Left renal pelvis (tissue), 4 donors: Measurements from ENCODE around the gene CXorf38. TPM values are rescaled to one million over a fixed set of nuclear protein-coding genes. Genes with fewer than 3 reads are reported as not detected.
A peak's percentile ranks its signal among the peaks of the same experiment; 100 is the strongest.

Experiments used
- DNase-seq, 4 donors: peaks; one replicate each; pipeline ENCODE4 v3.0.0-alpha.2; 2013; ENCODE audit warnings: low read depth in 4 of 4, low spot score in 3 of 4
- polyA plus RNA-seq, 4 donors: library from polyadenylated mRNA; unstranded; fragments of 120-200 nt; gene quantifications; one replicate each; pipeline ENCODE4 v1.2.1, GENCODE V29; 2013; ENCODE audit not compliant: insufficient read length in 4 of 4

The CXorf38 gene, protein sequence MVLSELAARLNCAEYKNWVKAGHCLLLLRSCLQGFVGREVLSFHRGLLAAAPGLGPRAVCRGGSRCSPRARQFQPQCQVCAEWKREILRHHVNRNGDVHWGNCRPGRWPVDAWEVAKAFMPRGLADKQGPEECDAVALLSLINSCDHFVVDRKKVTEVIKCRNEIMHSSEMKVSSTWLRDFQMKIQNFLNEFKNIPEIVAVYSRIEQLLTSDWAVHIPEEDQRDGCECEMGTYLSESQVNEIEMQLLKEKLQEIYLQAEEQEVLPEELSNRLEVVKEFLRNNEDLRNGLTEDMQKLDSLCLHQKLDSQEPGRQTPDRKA
- 10 to 100 TPM; 10.2 to 12.1 (median 11.2) TPM for polyA plus RNA-seq

DNA sequence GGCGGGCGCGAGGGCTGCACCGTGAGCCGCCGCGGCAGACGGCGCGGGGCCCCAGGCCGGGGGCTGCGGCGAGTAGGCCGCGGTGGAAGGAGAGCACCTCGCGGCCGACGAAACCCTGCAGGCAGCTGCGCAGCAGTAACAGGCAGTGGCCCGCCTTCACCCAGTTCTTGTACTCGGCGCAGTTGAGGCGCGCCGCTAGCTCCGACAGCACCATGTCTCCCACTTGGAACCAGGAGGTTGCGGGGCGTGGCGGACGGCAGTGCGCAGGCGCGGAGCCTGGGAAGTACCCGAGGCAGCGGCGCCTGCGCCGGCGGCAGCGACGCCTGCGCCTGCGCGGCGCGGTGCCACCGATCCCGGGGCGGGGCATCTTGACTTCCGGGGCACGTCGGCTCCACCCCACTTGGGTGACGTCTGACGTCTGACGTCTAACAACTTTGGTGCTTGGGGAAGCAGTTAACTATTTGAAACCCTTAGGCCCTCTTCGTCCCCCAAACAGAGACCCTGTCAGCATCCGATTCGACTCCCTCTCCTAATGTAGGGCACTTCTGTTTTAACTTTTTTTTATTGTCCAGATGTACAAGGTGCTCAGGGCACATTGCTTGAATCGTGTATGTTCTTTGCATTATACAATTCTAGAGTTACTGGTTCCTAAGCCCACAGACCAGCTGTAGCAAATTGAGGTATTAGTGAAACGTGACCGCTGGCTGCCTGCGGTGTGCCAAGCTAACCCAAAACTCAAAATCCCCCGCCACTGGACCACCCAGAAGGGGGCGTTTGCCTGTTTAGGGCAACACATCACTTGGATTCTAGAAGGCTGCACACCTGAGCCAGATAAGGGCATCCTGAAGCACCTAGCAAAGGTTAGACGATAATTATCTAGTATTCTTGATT, at the start of gene CXorf38:
Gene CXorf38, minus strand, starts transcription at position 255 of the 891 bp plus-strand sequence. Its CDS starts 41 bp downstream, at position 214.
- peak; percentile 70 to 79 (median 76) for DNase-seq

DNA sequence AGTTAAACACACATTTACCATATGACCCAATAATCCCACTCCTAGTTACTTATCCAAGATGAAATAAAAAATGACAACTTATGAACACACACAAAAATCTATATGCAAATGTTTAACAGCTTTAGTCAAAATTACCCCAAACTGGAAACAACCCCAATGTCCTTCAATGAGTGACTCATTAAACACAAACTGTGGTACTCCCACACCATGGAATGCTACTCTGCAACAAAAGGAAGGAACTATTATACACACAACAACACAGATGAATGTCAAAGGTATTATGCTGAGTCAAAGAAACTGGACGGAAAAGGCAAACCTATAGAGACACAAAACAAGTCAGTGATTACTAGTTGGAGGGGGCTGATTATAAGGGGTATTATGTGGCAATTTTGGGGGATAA, 47.4 kb upstream of the CXorf38 start:
- DNase-seq = no peak

DNA sequence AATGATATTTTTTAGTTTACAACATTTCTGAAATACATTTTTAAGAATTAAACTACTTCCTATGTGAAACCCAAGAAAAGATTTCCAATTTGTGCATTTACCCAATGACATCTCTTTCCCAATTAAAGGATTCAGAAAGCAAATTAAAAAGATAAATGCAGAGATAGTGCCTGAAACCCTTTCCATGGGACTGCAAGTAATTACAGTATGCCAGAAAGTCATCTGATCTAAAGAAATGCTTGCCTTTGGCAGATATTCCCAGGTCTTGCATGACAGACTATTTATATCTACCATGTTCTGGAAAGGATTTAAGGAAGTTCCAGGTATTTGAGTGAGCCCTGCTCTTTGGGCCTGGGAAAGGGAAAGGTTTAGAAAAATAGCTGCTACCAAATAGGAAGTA, 41.6 kb upstream of the CXorf38 start:
- DNase-seq = no peak

DNA sequence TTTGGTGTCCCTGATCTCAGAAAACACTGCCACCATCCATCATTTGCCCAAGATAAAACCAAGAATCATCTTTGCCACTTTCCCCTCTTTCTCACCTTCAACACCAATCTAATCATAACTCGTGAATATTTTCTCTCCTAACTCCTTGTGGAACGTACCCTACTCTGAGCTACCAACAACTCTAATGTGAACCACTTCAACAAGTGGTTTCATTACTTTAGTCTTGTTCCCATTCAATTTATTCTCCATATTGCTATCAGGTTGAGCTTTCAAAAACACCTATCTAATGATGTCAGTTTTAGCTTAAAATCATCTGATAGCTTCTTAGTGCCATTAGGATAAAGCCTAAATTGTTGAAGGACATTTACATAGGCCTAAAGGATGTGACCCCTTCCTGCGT, 39.8 kb upstream of the CXorf38 start:
- no peak for DNase-seq

DNA sequence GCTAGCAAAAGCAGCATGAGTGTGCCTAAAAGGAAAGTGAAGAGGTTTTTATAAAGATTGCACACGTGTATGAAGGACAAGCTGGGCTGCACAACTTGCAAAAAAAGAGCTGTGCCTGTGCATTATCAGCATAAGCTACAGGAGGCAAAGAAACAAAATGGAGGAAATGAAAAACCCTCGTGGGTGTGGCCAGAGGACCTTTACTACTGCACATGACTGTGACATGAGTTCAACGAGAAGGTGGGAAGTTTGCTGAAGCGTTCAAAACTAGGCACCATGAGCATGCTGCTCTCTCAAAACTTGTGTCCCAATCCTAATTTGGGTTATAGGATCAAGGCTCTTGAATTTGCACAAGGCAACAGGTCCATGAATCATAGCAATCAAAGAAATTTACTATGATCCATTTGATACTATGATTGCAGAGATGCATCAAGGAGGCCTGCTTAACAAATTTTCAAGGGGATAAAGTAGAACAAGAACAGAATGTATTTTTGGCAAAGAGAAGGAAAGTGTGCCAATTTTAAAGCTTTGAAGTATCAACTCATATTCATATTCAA, 38.1 kb upstream of the CXorf38 start:
- no peak for DNase-seq

DNA sequence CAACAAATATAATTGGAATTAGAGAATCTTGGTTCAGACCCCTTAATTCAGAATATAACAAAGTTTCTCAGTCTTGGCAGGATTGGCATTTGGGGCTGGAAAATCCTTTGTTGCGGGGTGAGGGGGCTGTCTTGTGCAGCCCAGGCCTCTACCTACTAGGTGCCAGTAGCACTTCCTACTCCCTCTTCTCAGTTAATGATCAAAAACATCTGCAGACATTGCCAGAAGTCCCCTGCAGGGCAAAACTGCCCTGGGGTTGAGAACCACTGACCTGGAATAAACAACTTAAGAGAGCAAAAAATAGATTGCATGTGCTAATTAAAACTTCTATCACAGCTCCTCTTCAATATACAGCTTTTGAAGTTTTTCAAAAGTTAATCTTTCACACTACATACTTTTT, 36.7 kb upstream of the CXorf38 start:
- DNase-seq = no peak

DNA sequence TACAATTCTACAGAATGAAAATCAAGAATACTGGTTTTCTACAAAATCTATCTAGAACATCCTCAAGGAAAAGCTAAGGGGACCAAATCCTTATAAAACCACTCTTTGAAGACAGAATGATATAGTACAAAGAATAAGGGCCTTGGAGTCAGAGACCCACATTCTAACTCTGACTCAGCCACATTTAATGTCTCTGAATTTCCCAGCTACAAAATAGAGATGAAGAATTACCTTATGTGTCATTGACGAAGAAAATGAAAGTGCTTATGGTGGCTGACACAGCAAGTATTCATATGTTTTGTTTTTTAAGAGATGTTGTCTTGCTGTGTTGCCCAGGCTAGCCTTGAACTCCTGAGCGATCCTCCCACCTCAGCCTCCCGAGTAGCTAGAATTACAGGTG, 35.9 kb upstream of the CXorf38 start:
- DNase-seq = no peak

DNA sequence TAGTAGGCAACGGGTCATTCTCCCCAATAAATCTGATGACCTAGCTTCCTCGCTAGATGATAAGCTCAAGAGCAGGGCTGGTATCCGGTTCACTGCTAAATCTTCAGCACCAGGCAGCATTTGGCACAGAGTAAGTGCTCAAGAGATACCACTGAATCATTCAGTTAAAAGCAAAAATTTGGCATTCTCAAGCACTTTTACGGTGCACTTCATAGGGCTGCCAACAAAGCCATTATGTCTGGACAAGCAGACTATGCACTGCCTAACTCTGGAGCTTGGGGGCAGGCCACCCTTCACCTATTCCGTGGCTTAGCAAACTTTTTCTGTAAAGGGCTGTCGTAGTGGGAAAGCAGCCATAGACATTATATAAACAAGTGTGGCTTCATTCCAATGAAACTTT, 23.8 kb upstream of the CXorf38 start:
- no peak for DNase-seq

DNA sequence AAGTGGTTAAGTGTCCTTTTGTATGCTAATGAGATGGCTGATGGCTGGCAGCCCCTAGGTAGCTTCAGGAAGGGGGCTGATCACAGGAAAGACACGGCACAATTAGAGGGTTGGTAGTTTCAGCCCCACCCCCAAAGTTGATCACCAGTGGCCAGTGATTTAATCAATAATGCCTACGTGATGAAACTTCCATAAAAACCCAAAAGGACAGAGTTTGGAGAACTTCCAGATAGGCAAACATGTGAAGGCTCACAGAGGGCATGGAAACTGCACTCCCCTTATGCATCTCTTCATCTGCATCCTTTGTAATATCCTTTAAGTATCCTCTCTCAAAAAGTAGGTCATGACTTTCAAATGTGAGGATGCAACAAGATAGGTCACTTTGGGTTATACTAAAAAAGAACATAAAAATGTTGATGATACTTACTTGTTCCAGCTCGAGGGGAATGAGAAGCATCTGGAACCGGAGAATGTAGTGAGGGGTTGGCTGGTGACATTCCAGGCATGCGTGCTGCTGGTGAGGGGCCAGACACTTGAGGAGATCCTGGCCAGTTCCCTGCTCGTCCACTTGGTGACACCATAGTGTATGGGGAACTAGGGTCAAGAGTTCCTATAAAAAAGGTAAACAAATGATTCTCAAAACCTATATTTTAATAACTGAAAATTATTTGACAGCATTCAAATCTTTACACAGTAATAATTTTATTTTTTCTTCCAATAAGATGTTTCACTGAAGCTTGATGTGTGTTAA, 16.7 kb upstream of the CXorf38 start:
- no peak for DNase-seq

DNA sequence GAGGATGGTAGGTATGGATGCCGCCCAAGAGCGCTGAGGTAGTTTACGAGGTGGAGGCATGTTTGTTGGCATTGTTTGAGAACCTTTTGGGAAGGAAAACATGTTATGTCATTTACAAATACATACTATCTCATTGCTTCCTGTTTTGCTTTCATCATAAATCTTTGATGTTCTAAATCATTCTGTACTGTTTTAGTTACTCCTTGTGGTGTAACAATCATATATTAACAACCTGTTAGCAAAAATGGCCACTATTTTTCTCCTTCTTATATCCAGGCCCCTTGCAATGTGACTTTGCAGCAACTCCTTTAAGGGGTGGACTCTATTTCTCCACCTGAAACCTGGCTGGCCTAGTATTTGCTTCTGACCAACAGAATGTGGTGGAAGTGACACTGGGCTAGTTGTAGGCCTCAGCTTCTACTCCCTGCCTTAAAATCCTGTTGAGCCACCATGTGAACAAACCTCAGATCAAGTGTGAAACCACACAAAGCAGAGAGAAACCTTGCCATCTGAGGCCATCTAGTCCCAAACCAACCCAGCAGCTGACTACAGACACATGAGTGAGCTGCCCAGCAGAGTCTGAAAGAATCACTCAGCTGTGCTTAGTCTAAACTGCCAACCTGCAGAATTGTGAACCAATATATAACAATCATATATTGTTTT, 15.8 kb upstream of the CXorf38 start:
- no peak for DNase-seq

DNA sequence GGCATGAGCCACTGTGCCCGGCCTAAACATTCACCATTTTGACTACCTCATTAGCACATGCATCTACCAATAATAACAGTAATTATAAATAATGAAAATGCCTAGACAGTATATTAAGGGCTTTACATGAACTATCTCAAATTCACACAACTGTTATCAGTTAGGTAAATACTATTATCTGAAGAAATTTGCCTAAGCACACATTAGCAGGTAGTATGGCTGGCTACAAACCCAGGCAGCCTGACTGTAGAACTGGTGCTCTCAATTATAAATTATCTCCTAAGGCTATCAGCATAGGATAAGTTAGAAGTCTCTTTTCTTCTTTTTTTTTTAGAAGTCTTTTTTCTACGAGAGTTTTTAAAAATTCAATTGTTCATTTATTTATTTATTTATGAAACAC, 14.1 kb upstream of the CXorf38 start:
- no peak for DNase-seq

DNA sequence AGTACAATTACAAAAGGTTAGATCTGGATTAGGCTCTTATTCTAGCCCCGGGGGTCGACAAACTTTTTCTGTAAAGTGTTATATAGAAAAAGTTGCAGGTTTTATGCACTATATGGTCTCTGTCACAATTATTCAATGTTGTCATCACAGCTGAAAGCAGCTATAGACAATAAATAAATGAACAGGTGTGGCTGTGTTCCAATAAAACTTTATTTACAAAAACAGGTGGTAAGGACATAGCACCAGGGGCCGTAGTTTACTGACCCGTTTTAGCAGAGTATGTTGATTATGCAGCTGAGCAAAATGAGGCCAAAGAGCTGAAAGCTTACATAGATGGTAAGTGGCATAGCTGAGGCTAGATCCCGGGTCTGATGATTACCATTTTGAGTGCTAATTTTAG, 13.0 kb upstream of the CXorf38 start:
- DNase-seq = no peak

DNA sequence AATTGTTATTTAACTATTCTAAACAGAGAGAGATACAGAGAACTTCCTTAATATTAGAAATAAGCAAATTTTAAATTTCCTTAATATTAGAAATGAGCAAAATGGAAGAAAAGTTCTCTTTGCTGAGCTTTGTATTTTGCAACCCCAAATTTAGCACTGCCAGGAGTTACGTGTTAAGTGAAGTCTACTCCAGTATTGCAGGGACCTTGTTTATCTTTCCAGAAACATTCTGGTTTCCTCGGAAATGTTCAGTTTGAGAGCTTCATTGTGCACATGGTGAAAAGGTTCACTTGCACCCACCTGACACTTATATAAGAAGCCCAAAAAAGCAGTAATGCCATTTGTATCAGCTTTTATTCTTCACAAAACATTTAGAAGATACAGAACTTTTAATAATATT, 6.2 kb upstream of the CXorf38 start:
- no peak for DNase-seq

DNA sequence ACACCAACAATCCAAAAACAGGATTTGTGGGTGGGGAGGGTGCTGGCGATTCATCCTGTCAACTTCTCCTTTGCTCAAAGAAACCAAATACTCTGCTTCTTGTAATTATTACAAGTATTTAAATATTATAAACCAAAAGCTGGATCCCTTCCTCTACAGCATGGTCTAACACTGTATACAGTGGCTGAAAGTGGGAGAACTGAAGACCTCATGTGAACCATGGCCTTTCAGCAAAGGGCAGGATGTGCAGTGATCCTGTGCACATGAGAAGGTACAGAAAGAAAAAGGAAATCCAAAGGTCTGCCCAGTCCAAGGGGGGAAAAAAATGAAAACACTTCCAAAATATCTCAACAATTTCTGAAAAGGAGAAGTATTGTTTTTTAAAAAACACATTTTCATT, 5.3 kb upstream of the CXorf38 start:
- no peak for DNase-seq

DNA sequence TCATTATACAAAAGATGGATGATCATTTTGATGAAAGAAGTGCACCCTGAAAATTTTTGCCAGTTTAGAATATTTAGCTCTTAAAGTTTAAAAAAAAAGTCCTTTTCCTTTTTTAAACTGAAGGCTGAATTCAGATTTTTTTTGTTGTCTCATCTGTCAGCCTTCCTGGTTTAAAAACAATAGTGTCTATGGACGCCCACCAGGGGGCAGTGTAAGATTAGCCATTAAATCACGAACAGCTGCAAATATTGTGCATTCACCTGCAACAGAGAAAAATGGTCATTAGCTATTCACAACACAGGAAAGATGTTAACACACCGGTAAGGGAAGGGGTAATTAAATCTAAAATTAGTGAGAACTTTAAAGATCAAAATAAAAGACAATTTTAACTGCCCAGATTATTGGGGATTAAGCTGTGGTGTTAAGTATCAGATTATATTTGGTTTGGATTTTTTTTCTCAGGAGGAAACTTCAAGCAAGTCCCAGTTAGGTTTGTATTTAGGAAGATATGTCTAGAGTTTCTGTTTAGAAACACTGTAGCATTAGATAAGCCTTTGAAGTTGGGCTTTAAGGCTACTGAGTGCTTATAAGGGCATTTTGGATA, 4.4 kb upstream of the CXorf38 start:
- no peak for DNase-seq

DNA sequence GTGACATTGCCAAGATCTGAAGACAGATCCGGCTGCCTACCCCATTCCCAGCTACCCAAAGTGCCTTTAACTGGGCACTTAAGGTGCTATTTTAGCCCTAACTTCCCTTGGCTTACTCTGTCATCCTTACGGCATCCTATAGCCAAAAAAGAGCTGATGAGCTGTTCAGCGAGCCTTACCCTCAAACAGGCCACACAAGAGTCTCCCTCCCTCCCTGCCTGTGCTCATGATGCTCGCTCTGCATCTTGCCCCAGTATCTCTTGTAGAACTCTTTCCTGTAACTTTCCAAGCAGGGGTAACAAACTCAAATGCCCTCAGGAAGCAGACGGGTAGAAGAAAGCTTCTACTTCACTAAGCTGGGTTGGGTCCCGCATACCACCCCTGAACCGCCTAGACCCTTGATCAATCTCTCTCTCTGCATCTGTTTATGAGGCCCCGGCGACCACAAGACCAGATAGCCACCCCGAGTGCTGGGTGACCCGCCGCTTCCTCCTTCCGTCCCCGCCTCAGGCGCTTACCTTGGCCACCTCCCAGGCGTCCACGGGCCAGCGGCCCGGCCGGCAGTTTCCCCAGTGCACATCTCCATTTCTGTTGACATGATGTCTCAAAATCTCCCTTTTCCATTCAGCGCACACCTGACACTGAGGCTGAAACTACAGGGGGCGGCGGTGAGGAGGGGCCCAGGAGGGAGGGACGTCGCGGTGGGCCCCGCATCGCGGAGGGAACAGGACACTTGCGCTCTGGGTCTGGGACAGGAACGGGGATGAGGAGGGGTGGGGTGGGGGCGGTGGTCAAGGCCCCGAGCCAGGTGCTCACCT, 663 bp downstream of the CXorf38 start:
- DNase-seq = no peak

DNA sequence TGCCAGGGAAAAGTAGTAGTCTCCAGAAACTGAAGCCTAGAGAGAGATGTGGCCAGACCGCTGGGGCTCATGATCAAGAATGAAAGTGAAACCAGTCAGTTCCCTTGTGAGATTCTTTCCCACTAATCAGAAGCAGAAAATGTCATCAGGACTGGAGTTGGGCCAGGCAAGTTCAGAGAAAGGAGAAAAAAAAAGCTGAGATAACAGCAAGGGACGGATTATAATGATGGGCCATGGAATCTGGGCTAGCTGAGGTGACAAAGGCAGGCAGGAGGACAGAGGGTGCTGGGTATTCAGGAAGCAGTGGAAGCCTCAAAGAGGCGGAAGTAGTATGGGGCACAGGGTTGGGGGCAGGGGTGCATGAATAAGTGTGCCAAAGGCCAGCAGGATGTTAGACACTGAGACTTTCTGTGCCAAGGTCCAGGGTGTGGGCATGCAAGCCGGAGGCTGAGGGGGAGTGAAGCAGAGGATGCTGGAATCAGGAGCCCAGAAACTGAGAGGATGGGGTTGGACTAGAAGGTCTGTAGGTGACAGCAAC, 2.5 kb downstream of the CXorf38 start:
- DNase-seq = no peak

DNA sequence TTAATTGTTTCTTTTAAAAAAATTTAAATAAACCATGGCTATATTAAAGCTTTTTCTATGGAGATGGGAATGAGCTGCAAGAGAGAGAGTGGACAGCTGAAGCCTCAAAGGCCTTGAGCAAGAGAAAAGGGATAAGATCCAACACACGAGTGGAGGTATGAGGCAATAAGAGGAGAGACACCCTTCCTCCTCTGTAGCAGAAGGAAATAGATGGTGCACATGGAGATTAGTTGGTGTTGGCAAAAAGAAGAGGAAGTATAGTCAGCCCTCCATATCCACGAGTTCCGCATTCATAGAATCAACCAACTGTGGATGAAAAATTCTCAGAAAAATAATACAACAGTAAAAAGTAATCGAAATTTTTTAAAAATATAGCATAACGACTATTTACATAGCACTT, 3.2 kb downstream of the CXorf38 start:
- DNase-seq = no peak

DNA sequence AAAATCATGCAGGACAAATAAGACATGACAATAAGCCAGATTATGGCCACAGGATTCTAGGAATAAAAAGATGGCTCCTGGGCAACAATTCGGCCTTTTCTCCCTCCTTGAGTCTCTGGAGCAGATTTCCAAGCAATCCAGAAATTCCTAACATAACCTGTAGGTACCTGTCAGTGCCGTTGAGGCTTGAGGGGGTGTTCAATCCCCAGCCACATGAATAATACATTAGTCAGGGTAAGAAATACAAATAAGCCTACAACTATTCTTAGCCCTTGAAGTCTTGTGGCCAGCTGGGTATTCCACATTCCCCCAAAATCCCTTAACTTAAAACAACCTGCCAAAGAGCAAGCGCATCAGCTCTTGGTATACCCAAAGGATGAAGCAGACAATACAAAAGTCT, 9.7 kb downstream of the CXorf38 start:
- DNase-seq = no peak
